ENCODE results near the gene TRPM3. TPM values are rescaled to one million over a fixed set of nuclear protein-coding genes. Genes with fewer than 3 reads are reported as not detected.

The TRPM3 gene
- total RNA-seq, 1 donor from 2014 or later = 8.2 TPM

DNA sequence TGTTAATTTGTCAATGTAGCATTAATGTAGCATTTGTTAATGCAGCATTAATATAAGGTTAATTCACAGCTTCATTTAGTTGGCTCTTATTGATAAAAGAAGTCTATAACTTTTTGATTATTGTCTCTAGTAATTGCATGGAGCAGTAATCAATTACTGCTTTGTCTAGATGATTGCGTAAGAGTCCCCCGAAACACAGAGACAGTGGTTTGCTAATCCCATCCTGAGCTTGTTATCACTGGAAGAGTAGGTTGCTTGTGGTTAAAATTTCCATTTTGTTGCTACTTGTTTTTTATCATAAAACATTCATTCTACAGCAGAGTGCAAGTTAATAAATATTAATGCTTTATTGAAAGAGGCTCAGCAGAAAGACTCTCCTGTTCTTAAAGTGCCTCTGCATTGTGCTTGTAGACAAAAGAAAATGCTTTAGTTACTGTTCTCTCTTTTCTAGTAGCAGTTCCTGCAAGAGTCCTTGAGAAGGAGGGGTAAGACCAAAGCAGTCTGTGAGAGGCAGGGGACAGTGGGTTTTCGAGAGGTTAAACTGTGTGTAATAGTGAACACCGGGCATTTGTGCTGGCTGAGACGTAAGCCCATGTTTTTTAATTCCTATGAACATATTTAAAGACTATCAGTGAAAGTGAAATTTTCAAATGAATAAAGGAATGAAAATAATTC, 291.7 kb downstream of the TRPM3 start:
- no peak for DNase-seq (ENCODE audit: low spot score)

DNA sequence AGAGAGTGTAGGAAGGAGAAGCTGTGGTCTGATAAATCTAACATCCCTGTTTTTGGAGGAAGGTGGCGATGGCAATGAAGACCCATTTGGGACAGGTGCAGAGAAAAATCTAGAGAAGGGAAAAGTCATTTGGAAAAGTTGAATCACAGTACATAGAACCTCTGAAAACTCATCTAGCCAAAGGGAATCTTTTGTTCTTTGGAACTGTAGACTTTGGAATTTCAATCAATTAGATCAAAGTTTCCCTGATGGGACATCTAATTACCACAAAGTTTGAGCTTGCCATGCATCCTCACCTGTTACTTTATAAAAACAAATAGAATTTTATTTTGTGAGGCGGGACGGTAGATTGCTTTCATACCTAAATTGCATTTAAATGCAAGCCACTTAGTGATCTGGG, 294.9 kb downstream of the TRPM3 start:
- no peak for DNase-seq (ENCODE audit: low spot score)

DNA sequence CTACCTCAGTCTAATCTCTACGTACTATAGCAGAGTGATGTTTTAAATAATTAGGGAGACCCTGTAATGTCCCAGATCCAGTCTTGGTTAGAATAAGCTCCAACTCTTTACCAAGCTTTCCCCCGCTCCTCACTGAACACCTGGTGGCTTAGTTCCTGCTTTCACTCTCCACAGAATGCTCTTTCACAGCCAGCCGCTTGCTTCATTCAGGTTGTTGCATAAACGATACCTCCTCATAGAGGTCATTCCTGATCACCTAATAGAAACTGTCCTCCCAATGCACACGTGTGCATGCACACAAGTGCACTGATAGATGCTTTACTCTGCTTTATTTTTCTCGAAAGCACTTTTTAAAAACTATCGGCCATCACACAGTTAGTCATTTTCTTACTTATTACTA, 298.1 kb downstream of the TRPM3 start:
- no peak for DNase-seq (ENCODE audit: low spot score)

DNA sequence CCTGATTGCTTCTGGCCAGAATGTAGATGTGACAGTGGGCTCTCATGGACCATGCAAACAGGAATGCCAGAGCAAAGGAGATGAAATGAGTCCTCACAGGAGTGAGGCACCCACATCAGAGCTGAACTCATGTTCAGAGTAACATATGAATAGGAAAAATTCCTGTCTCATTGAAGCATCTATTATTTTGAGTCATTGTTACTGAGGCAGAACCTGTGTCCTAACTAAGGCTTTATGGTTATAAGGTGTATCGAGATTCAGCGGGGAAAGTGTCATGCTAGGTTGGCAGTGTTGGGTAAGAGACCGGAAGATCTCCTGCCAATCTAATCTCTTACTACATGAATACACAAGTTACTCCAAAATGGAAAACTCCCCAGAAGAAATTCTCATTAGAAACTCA, 304.1 kb downstream of the TRPM3 start:
- DNase-seq (ENCODE audit: low spot score) = no peak

DNA sequence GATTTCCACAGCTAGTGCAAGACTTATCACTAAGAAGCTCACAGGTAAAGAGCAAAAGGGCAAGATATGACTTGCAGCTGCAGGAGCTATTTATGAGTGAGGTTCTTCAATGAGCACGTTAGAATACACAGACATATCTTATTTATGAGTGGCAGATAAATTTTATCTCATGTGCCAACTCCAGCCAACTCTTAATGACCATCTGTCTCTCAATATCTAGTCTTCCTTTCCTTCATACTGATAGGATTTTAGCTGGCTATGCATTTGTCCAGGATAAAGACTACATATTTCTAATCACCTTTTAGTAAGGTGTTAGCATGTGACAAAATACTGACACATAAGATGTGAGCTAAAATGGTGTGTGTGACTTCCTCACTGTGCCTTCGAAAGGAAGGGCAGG, 304.5 kb downstream of the TRPM3 start:
- DNase-seq (ENCODE audit: low spot score) = no peak

DNA sequence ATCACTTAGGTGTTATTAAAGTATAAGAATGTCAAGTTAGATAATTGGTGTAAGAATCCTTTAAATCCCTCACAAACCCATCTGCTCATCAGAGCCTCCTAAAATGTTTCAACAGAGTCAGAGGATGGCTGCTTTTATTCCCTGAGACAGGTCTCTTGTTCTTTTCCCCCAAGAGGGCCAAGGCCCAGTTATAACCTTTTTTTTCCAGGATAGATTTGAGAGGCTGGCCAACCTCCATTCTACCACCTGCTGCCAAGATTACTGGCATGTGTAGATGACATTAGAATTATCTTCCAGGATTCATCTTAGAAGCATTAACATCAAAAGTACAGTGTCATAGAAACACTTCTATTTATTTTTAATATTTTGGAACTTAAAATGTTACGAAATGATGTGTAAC, 305.1 kb downstream of the TRPM3 start:
- no peak for DNase-seq (ENCODE audit: low spot score)

DNA sequence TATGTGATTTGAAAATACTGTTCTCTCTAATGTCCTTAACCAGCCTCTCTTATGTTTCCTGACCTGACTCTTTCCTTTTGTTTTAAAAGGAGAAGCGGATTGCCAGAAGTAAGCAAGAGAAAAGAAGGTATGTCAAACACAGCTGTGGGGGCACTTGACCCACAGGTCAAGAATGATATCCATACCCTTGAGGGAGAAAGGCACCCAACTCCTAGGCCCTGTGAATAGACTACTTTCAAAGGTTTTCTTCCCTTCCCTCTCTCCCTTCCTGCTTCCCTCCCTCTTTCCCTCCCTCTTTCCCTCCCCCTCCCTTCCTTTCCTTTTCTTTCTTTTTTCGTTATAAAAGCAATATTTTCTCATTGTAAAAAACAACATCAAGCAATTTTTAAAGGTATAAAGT, 306.8 kb downstream of the TRPM3 start:
- no peak for DNase-seq (ENCODE audit: low spot score)

DNA sequence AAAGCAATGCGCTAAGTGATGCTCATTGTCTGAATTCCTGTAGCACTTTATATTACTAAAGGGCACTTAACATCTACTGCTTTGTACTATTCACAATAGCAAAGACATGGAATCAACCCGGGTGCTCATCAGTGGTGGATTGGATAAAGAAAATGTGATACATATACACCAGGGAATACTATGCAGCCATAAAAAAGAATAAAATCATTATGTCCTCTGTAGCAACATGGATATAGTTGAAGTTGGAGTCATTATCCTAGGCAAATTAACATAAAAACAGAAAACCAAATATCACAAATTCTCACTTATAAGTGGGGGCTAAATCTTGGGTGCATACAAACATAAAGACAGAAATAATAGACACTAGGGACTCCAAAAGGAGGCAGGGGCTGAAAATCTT, 308.3 kb downstream of the TRPM3 start:
- no peak for DNase-seq (ENCODE audit: low spot score)

DNA sequence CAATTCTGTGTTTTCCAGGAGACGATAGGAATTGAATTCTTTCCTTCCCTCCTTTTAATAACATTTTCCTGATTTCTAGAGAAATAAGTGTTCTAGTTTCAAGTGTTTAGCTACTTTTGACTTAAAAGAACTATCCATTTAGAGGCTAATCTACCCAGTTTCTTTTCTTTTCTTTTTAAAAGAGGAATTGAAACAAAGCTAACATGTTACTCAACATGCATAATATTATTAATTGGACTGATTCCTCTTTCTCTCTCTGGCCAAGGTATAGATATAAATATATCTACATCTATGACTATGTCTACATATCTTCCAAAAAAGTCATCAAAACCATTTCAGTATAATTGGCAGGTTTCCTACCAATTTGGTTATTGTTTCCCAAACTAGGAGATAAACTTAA, 309.8 kb downstream of the TRPM3 start:
- DNase-seq (ENCODE audit: low spot score) = no peak

DNA sequence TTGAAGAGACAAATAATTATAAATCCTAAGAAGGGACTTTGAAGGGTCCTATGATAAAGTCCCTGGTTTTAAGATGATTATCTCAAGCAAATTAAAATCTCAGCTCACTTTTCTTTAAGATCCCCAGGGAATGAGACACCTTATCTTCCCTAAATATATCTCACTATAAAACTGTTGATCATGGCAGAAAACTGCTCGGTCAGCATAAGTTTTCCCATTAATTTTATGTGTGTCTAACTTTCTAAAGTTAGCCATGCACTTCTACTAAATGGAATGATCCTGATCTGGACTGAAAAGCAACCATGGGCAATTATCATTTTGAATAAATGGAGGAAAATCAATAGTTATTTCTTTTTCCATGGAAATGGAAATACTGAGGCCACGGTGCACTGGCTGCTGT, 314.5 kb downstream of the TRPM3 start:
- no peak for DNase-seq (ENCODE audit: low spot score)

DNA sequence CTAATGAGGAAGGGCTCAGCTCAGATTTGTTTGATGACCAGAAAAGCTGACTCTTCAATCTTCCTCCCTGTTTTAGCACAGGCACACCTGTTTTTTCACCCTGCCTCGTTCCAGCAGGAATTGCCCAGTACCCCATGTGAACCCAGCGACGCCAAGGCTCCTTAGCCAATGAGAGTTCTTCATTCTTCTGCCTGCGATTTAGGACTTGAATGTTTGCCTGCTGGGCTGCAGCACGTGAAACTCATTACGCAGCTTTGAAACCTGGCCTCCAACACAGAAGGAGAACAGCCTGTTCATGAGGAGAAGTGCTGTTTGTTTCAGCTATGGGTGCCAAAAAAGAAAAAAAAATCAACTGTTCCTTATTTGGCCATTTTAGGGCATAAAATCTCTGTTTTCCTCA, 315.5 kb downstream of the TRPM3 start:
- DNase-seq (ENCODE audit: low spot score) = no peak

DNA sequence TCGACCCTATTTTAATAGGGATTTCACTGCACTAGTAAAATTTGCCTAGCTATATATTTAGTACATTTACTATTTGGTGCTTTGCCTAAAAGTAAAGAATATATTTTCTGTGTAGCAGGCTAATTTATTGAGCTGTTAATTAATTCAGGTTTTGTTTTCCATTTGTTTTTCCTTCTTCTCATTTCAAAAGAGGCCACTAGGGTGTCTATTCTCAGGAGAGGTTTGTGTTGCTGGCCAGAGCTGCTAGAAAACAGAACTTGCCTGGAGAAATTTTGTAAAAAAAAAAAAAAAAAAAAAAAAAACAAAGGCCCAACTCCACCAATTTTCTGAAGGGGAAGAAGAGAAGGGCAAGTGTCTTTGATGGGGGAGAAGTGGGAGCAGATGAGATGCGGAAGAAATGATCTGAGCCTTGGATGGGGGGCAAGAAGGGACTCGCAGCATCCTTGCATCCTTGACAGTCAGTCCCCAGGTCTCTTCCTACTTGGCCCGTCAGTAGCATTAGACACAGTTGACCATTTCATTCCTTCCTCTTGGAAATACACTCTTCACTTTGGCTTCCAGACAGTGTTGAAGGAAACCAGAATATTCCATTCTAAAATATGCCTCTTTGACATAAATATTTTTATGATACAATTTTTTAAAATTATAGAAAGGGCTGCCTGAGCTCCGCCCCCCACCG, 318.5 kb downstream of the TRPM3 start:
- DNase-seq (ENCODE audit: low spot score) = no peak

DNA sequence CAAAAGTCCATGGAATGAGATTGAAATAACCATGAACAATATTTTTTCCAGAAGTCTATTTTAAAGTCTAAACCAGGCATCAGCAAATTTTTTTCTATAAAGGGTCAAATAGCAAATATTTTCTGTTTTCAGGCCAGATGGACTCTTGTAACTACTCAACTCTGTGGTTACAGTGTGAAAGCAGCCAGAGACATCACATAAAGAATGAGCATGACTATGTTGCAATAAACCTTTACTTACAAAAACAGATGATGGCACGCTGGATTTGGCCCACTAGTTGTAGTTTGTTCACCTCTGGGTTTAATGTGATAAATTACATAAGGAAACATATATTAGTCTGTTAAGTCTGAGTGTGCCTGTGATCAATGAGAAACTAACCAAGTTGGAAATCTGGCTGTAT, 319.2 kb downstream of the TRPM3 start:
- no peak for DNase-seq (ENCODE audit: low spot score)

DNA sequence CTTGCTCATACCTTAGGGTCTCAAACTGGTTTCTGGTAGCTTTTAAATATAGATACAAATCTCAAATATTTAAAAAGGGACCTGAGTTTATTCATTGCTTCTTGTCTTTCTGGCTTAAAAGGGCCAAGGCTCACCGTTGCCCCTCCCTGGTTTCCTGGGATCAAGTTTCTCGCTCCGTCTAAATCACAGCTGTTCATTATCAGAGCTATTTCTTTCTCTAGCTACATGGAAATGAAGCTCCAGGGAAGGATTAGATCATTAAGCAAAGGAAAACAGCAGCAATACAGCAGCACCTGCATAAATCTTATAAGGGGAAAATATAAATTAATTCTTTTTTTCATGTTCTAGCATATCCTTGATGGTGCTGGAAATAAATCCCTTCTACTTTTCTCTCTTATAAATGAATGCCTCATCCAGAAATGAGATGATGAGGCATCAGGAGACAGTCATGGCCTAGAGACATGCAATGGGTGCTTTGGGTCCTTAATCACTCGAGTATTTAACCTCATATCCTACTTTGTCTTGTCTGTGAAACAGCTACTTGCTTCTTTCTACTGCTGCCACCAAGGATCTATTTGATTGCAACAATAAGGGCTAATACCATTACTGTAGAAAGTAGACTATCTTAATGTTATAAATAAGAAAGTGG, 320.1 kb downstream of the TRPM3 start:
- DNase-seq (ENCODE audit: low spot score) = no peak

DNA sequence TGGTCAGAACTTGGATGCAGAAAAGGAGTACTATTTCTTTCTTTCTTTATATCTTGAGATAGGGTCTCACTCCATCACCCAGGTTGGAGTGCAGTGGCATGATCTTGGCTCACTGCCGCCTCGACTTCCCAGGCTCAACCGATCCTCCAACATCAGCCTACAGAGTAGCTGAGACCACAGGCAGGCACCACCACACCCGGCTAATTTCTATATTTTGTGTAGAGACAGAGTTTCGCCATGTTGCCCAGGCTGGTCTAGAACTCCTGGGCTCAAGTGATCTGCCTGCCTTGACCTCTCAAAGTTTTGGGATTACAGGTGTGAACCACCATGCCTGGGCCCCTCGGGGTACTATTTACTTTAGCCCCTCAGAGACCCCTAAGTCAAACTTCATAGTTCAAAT, 323.4 kb downstream of the TRPM3 start:
- no peak for DNase-seq (ENCODE audit: low spot score)

DNA sequence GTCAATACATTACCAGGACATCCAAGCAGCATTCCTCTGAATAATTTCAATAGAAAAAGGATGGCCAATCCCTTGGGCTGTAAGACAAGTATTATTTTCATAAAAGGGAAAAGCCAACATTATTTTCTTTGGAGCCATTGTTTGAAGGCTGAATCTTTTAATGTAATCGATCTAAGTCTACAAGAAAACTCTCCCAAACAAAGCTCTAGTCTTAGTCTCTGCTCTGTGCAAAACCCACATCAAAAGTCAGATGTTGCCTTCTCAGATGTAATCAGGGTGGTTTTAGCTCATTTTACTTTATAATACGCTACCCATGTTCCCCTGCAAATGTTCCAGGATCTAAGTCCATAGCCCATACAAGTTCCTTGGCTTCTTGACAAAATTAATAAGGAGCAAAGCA, 325.6 kb downstream of the TRPM3 start:
- no peak for DNase-seq (ENCODE audit: low spot score)

DNA sequence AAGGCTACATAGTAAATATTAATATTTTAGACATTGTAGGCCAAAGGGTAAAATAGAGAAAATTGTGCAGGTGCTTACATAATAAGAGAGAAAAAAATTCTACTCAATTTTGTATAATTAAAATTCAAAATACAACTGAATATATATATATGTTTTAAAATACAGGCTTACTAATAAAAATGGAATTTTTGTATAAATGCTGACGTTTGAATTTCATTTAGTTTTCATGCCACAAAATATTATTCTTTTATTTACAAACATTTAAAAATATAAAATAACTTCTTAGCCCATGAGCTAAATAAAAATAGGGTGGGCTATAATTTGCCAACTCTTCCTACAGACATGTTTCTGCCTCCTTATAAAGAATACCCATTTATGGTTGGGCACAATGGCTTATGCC, 328.6 kb downstream of the TRPM3 start:
- DNase-seq (ENCODE audit: low spot score) = no peak

DNA sequence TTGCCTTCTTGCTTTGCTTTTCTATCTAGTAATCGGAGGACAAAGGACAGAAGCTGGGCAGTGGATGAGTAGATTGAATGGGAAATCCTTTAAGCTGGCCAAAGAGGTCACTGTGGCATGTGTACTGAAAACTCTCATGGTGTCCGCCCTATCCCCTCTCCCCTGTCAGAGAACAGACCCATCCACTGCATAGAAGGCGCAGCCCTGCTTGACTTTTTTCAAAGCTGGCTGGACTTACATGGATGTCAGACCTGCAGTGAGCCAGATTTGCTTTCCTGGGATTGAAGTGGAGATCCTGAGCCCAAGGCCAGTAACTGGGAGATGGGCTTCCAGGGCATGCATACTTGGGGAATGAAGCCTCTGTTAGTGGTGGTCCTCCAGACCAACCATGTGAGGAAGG, 329.5 kb downstream of the TRPM3 start:
- DNase-seq (ENCODE audit: low spot score) = no peak

DNA sequence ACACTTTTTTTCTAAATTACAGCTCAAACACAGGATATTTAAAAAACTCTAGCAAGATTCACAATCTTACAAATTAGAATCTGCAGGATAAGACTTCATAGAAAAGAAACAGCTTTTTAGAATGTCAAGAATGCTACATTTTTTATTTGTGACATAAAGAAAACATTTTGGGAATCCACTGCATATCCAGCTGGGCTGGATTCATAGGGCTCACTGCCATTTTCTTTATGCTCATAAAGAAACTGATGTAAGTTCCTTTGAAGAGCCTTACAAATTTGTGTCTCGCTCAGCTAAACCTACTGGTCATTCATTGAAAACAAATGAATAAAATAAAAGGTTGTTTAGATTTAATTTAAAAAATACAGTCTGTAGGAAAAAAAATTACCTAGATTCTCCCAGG, 332.3 kb downstream of the TRPM3 start:
- DNase-seq (ENCODE audit: low spot score) = peak; percentile 60

DNA sequence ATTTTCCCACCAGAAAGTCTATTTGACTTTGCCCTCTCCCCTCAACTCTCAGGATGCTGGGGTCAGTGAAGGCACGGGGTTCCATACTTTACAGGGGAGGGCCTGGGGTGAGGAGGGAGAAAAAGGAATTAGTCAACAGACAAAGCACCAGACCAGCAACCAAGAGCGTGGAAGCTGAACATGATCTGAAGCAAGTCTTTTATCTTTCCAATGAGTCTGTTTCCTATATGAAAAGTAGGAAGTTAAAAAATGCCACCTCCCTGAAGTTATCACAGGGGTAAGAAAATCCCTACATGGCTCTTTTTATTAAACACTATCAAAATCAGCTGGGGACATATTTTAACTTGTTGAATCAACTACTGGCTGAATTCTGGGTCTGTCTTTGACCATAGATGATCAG, 337.0 kb downstream of the TRPM3 start:
- no peak for DNase-seq (ENCODE audit: low spot score)

DNA sequence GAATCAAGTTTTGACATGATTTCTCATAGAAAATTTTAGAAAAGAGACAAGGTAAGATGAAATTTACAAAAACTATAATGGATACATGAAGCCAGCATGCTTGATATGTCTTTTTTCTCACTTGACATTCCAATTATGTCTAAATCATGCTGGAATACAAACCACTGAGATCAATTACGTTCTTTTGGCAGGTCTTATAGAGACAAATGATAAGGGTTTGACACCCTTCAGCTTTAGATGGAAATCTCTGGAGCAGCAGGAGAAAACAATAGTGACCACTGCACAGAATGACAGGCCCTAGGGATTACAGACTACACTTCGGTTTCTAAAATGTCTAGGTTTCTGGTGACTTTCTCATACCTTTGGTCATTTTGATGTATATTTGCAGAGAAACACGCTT, 342.9 kb downstream of the TRPM3 start:
- DNase-seq (ENCODE audit: low spot score) = no peak

DNA sequence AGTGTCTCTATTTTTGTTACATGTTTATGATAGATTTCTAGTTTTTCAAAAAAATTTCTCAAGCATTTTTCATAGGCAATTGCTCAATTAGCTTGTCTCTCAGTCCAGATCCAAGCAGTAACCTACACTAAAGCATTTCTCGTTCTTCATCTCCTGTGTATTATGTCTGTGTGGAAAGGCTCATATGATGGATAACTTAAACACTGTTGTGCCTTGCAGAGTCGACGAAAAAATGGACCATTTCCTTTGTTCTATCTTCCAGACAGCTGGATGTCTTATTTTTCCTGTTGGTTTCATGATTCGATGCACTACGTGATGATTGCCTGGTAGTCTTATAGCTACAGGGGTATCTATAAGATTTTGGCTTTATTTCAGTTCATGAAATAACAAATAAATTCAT, 347.8 kb downstream of the TRPM3 start:
- no peak for DNase-seq (ENCODE audit: low spot score)

DNA sequence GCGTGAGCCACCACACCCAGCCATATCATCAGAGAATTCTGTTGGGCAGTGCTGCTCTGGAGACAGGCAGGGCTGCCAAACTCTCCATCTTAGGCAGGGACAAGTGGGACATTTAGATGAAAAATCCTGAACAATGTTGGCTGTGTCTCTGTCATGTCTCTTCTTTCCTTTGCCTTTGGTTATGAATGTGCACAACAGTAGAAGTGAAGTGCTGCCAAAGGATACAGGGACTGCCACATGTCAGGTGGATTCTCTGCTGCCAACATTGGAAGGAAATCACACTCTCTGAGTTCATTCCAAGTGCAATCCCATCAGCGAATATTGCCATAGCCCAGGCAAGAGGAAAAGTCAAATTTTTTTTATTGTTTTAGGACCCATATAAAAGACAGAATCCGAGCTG, 348.8 kb downstream of the TRPM3 start:
- DNase-seq (ENCODE audit: low spot score) = no peak
